Fibroblast of pulmonary artery (primary cell): ENCODE results near the gene MYOZ3.

Experiments
- DNase-seq: peaks from one replicate; pipeline ENCODE4 v3.0.0-alpha.2; 2010; ENCODE audit warnings: low read depth
- H3K4me3 ChIP-seq: replicated peaks from 2 replicates; pipeline ENCODE4 v1.5.1; 2011; ENCODE audit warnings: low read depth, mild to moderate bottlenecking, control low read depth, low read length, moderate library complexity
- CTCF ChIP-seq: IDR thresholded peaks from 2 replicates; pipeline ENCODE4 v1.5.1; 2011; ENCODE audit warnings: mild to moderate bottlenecking, control low read depth, low read length, inconsistent platforms; ENCODE audit errors: missing control alignments

MYOZ3 gene

DNA sequence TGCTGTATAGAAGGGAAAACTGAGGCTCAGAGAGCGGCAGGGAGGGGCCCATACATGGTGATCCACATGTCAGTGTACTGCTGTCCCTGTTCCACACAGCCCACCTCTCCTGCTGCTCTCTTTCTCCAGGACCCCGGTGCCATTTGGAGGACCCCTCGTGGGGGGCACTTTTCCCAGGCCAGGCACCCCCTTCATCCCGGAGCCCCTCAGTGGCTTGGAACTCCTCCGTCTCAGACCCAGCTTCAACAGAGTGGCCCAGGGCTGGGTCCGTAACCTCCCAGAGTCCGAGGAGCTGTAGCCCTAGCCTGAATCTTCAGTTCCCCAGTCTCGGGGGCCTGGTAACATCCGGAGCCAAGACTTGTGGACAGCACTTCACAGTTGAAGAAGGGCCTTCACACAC lies 15.5 kb downstream of the MYOZ3 start:
- no peak overlapping the region for H3K4me3 ChIP-seq
- DNase-seq, result no peak
- no peak for TF ChIP-seq CTCF

DNA sequence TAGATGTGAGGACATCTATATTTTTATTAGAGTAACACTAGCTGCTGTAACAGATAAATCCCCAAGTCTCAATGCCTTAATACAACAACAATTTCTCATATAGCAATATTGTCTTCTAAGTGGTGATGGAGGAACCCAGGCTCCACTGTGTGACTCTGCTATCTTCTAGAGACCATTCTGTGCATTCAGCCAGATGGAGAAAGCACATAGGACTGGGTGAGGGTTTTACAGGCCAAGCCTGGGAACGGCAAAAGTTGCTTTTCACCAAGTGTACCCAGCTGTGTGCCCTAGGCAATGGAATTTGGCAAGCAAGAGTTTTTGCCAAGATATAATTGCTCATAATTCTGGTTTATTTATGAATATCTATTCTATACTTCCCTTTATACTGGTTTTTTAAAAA lies 28.1 kb downstream of the MYOZ3 start:
- no peak overlapping the region for H3K4me3 ChIP-seq
- no peak for DNase-seq
- TF ChIP-seq CTCF, result no peak

DNA sequence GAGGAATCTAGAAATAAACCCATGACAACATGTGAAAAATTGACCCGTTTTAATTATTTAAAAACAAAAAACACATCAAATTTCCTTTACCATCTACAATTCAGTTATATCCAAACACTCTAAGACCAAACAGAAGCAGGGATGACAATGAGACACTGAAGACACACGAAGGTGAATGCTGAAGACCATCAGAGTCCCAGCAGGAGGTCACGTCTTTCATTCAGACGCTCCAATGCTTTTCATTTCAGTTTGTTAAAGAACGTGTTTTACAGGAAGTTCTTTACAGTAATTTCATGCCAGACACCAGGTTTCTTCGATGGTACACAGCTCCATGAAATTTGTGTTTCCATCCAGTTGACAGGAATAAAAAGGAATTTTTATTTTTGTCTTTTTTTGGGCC lies 29.7 kb downstream of the MYOZ3 start:
- TF ChIP-seq CTCF, result no peak
- DNase-seq, result no peak
- H3K4me3 ChIP-seq, result no peak overlapping the region

- TF ChIP-seq CTCF, result no peak
- no peak overlapping the region for H3K4me3 ChIP-seq
- no peak for DNase-seq
These were observed 31.2 kb downstream of the MYOZ3 start for GRCh38 chr5:150692276-150692675.

GRCh38 chr5:150694612-150695011 lies 33.6 kb downstream of the MYOZ3 start:
- DNase-seq, result peak; percentile 77
- H3K4me3 ChIP-seq, result no peak overlapping the region
- TF ChIP-seq CTCF, result no peak

- TF ChIP-seq CTCF, result no peak
- H3K4me3 ChIP-seq, result peak overlapping the region; percentile 92
- DNase-seq, result peak; percentile 9
These were observed 39.2 kb downstream of the MYOZ3 start for GRCh38 chr5:150700246-150700593.

DNA sequence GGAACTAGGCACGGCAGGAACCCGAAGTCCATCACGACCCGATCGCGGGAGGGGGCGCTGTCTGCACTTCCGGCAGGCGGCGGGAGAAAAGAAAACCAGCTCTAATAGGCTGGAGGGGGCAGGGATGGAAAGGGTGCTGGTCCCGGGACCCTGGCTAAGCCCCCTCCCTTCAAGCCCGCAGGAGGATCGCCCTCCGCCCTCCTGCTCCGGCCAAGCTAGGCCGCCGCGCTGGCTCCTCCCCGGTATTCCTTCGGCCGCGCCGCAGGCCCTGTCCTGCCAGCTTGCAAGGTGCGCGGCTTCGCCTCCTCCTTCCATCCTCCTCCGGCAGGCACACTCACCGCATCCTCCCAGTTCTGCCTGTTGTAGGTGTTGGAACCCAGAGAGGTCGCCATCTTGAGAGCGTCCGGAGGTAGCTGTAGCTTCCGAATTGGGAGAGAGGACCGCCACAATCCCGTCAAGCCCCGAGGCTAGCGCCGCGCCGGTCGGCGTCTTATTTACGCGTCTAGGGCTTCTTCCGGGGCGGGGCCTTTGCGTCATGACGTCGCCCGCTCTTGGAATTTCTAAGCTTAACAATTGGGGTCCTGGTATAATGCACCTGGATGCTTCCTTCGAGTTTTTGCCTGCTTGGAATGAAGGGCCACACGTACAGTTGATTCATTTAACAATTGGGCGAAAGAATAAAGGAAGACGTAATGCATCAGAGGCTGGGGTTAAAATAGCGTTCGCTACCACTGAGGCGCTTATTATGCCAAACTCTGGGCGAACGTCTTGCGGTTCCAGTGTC lies 39.7 kb downstream of the MYOZ3 start, which contains the start of gene RBM22:
Gene RBM22, minus strand, starts transcription at position 469 of the 784 bp plus-strand sequence. Its CDS starts 77 bp downstream, at position 392.
- DNase-seq, result peak; percentile 89
- peak within 1 kb of the TSS; percentile 92 for H3K4me3 ChIP-seq
- peak; percentile 53 for TF ChIP-seq CTCF
